SKM-1 treated with dmso at 0.1 percent for 144 hours (cell line): ENCODE results near the gene CKM.

Experiments used
- DNase-seq: peaks from one replicate; lab custom pipeline; 2025; ENCODE audit not compliant: unreplicated experiment; lab: John Stamatoyannopoulos, UW

CKM gene

GRCh38 chr19:45322744-45323281, at the start of gene CKM:
Gene CKM (minus strand): TSS chr19:45322875. CDS start chr19:45319713, 3,162 bp downstream.
- no peak for DNase-seq

DNA sequence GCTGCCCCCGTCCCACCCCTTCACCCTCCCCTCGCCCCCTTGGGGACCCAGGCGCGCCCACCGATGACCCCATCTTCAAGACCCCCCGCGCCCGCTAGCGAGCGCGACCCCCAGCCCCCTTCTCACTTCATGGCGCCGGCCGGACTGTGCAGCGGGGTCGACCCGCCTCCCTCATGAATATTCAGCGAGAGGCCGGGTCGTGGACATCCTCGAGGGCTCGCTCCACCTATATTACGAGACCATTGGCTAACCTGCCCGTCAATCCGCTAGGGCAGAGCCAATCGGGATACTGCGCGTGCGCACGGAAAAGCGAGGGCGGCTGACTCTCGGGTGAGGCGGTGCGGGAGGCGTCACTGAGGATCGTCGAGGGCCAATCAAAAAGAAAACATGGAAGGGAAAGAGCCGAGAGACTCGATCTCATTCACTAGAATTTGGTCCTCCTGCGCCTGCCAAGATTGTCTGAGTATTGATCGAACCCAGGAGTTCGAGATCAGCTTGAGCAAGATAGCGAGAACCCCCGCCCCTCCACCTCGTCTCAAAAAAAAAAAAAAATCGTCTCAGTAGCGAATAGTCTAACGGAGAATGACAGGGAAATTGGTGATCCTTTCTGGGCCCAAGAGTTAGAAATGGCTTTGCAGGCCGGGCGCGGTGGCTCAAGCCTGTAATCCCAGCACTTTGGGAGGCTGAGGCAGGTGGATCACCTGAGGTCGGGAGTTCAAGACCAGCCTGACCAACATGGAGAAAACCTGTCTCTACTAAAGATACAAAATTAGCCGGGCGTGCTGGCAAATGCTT, 47.9 kb upstream of the CKM start, which contains the start of gene ERCC2:
Gene ERCC2, minus strand, starts transcription at position 164 of the 795 bp plus-strand sequence. Its CDS starts 33 bp downstream, at position 131.
- DNase-seq = peak; percentile 78

DNA sequence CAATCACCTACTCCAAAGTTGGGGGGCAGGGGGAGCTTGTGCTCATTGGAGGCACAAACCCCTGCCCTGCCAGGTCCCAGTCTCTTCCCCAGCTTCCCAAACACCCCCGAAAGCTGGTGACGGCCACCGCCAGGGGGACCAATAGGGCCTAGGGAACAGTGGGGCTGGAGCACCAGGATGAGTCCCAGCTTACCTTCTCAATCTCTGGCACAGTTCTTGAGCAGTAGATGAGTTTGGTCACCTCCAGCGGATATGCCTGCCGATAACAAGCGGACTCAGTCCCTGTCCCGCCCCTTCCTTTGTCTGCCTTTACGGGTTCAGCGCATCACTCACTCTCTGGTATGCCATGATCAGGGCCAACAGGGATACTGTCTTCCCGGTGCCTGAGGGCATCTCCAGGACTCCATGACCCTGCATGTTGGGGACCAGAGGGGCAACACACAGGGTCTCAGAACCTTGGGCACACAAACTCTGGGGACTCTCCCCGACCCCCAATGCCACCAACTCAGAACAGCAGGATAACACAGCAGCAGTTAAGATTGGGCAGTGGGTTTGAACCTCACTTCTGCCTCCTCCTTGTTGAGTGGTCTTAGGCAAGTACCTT, 46.2 kb upstream of the CKM start:
- DNase-seq = no peak

- no peak for DNase-seq
Measured at GRCh38 chr19:45368127-45368526, 45.5 kb upstream of the CKM start.

GRCh38 chr19:45364696-45365095, 42.0 kb upstream of the CKM start:
- no peak for DNase-seq

DNA sequence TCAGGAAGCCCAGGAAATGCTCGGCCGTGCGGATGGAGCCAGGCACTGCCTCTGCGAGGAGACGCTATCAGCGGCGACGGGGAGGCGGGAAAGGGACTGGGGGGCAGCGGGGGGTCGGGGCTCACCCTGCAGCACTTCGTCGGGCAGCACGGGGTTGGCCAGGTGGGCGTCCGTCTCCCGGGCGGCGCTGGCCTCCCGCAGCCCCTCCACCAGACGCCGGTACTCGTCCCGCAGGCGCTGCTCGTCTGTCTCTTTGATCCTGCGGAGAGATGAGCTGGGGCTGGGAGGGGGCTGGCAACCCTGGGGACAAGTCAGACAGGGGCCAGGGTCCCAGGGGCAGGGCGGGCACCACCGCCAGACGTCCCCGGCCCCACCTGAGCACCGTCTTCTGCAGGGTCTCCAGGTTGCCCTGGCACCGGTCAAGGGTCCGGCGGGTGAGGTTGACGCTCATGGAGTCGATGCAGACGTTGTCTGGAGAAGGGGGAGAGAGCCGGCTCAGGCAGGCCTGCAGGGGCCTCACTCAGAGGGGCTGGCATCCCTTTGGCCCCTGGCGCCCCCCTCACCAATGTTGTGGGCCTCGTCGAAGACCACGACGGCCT, 41.3 kb upstream of the CKM start:
- DNase-seq = no peak

GRCh38 chr19:45362291-45362690, 39.6 kb upstream of the CKM start:
- DNase-seq = no peak

DNA sequence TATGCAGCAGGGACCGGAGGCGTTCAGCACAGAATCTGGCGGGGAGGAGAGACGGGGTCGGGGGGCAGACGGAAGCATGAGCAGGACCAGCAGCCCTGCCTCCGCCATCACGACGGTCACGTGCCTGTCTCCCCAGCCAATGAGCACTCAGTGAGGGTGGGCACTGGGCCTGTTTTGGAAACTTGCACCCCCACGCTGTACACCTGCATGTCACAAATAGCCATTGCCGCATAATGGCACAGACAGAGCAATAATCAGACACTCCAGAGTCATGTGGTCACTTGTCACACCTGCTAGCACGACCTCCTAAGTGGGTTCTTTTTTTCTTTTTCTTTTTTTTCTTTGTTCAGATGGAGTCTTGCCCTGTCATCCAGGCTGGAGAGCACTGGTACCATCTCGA, 38.9 kb upstream of the CKM start:
- no peak for DNase-seq

GRCh38 chr19:45358213-45358792, 35.6 kb upstream of the CKM start:
- DNase-seq = no peak

DNA sequence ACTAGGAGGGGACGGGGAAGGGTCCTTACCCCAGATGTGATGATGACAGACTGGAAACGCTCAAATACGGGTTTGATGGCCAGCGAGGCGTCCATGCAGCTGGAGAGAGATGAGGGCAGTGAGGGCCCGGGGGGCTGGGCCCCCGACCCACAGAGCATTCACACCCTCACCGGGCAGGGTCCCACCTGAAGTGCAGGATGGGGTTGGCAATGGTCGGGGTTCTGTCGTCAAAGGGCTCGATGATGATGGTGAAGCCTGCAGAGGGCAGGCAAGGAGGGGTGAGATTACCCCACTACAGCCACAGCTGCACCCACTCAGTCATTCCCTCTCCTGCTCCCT, 34.7 kb upstream of the CKM start:
- DNase-seq = no peak

DNA sequence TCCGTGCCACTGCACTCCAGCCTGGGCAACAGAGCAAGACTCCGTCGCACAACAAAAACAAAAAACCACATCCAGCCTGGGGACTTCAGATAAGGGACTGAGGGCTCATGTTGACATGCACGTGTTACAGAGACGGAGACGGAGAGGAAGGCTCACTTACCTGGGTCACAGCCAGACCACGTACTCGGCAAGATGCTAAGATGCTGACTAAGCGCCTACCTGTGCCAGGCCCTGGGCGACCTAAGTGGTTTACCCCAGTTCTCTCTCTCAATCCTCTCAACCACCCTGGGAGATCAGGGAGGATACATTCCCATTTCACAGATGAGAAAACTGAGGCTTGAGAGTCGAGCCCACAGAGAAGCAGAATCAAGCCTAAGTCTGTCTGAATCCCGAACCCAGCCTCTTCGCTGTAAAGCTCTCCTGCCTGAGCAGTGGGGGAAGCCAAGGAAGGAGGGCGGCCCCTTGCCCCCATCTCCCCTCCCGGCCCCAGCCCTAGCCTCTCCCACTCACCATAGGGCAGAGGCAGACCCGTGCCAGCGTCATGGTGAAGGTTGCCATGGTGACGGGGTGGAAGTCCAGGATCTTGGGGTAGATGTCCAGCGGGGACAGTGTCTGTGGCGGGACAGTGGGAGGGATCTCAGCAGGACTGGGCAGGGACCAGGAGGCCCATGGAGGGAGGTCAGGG, 34.2 kb upstream of the CKM start:
- no peak for DNase-seq

DNA sequence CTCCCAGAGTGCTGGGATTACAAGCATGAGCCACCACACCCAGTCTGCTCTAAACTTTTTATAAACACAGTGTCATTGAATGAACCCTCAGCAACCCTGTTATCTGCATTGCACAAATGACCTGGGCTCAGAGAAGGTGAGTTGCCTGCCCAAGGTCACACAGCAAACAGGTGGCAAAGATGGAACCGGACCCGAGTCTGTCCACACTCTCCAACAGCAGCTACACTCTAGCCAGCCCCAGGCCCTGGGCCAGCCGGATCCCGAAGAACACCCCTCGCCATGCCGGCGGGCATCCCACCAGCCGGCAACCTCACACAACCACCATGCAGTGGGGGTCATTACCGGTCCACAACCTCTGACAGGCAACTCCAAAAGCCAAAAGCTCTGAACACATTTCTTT, 33.2 kb upstream of the CKM start:
- no peak for DNase-seq

GRCh38 chr19:45355402-45355801, 32.7 kb upstream of the CKM start:
- no peak for DNase-seq

DNA sequence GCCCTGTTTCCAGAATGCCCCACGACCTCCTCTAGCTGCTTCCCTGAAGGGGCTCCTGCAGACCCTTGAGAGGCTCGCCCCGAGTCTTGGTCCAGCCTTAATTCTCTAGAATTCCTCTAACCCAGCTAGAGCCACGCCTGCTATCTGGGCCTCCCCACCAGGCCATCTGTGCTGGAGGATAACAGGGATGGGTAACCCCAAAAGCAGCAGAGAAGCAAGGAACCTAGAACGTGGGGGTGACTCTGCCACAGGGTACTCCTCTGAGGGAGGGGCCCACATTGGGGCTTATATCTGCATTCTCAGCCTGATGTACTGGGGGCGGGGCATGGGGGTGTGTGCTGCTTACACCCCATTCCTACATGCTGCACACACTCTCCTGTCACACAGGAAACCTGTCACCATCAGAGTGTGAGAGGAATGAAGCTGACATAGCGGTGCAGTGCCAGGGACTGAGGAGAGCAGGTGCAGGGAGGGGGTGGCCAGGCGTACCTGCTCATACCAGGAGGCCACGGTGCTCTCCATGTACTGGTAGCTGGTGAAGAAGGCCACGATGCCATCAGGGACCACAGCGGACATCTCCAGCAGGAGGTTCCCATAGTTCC, 31.7 kb upstream of the CKM start:
- DNase-seq = no peak

DNA sequence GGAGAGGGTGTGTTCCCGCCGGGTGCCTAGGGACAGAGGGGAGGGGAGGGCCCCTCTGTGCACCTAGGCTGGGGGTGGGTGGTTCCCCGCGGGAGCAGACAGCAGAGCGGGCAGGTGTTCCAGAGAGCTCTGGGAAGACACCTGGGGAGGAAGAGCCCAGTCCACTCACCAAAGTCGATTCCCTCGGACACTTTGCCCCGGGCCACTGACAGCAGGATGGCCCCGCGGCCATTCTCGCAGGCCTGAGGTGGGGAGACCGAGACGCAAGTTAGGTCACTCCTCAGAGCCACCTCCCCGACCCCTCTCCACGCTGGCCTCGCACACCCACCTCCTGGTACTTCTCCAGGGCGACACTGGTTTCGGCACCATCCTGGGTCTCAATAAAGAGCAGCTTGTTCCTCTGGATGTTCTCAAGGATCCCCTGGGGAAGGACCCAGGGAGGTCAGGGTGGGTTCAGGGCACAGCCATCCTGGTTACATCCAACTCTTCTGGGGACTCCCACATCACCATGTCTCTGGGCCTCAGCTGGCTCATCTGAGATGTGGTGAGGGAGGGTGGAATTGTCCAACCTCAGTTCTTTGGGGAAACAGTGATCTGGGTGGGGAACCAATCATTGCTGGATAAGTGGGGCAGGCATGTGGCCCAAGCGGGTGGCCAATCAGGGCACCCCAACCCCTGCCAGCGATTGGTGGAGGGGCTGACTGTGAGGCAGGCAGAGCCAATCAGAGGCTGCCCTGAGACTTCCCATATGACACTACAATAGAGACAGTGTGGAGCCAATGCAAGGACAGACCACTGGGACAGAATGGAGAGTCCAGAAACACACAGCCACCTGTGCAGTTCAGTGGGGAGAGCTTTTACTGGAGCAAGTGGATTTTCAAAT, 30.5 kb upstream of the CKM start:
- no peak for DNase-seq

DNA sequence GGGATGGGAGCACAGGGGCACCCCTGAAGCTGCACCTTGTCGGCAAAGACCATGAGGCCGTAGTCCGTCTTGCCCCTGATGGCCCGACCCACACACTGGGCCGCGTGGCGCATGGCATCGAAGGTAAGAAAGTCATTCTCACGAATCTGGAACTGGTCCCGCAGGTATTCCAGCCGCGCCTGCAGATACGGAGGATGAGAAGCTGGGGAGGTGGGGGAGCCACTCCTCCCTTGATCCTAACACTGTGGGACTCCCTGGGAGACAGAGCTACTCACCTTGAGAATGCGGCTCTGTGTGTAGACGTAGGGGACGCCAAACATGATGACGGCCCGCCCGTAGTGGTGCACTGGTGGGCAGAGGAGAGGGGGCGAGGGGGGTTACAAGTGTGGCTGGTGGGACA, 29.8 kb upstream of the CKM start:
- DNase-seq = no peak

DNA sequence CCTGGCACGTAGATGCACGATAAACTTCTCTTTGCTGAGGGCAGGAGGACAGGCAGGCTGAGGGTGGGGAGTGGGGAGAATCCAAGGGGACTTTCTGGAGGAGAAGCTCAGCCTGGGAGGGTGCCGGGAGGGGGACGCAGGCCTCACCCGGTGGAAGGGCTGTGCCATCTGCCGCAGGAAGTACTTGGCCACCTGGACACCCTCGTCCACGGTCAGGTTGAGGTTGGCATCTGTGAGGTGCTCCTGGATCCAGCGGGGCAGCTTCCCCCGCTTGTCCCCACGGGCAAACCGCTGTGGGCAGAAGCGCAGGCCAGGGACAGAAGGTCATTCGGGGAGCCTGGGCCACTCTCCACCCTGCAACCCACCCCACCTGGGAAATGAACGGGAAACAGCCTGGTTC, 29.4 kb upstream of the CKM start:
- no peak for DNase-seq

- no peak for DNase-seq
Measured at GRCh38 chr19:45351401-45351952, 28.8 kb upstream of the CKM start.

DNA sequence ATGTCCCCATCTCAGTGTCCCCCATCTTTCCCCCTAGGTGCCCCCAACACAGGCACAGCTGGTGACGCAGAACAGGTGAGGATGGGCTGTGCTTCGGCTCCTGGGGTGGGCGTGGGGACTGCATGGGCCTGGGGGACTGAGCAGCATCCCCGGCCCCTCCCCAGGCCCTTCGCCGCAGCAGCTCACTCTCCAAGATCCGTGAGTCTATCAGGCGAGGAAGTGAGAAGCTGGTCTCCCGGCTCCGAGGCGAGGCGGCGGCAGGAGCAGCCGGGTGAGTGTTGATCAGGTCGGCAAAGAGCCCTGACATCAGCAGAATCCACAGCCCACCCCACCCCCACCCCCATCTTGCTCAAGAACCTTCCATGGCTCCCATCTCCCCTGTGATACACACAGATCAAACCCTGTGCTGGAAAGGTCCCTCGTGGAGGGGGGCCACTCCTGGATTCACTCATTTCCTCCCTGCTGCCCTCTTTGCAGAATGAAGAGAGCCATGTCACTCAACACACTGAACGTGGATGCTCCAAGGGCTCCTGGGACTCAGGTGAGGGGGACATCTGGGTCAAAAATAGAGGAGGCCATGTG, 27.9 kb upstream of the CKM start:
- DNase-seq = no peak
